Adrenal gland (tissue), 12 donors: ENCODE results near the gene C8A. TPM values are rescaled to one million over a fixed set of nuclear protein-coding genes. Genes with fewer than 3 reads are reported as not detected.

Experiments used
- DNase-seq, 7 donors: peaks; one replicate each; pipeline ENCODE4 v3.0.0-alpha.2; 2019 to 2020
- H3K27ac ChIP-seq, 5 donors: fragments of 200-600 bp; sonication (generic) in 4 of 5; 1 replicate in 3 of 5; 2 replicates in 2 of 5; pipeline versions ENCODE4 v1.5.1 to v1.8.0; 2016 to 2020; ENCODE audit warnings: mild to moderate bottlenecking in 1 of 5
- H3K27me3 ChIP-seq: fragments of 200-600 bp; 2 replicates; pipeline ENCODE4 v1.8.0; 2021
- H3K36me3 ChIP-seq, 2 donors: fragments of 200-600 bp; replicated peaks in 1 of 2; 1 replicate in 1 of 2; 2 replicates in 1 of 2; pipeline versions ENCODE4 v1.5.1 to v1.8.0; 2018 to 2022
- H3K4me1 ChIP-seq, 2 donors: fragments of 200-600 bp; replicated peaks in 1 of 2; 1 replicate in 1 of 2; 2 replicates in 1 of 2; pipeline versions ENCODE4 v1.5.1 to v1.8.0; 2018 to 2021
- H3K4me3 ChIP-seq, 4 donors: fragments of 200-600 bp; sonication (generic) in 3 of 4; one replicate each; pipeline ENCODE4 v1.5.1; 2016 to 2018
- H3K9me3 ChIP-seq, 3 donors: fragments of 200-600 bp; sonication (generic) in 1 of 3; replicated peaks in 1 of 3; 1 replicate in 2 of 3; 2 replicates in 1 of 3; pipeline versions ENCODE4 v1.5.1 to v1.8.0; 2016 to 2021
- CTCF ChIP-seq, 6 experiments: fragments of 450-650 bp in 4 of 6; fragments of 200-600 bp in 2 of 6; sonication (generic) in 1 of 6; IDR thresholded peaks; 1 replicate in 5 of 6; 2 replicates in 1 of 6; pipeline versions ENCODE4 v1.5.1 to v1.8.0; 2016 to 2021; ENCODE audit warnings: antibody characterized with exemption in 6 of 6, mild to moderate bottlenecking in 2 of 6, moderate library complexity in 1 of 6
- POLR2A ChIP-seq, 2 donors: fragments of 450-650 bp; IDR thresholded peaks; one replicate each; pipeline ENCODE4 v1.6.1; 2017; ENCODE audit warnings: antibody characterized with exemption in 2 of 2, mild to moderate bottlenecking in 2 of 2, moderate library complexity in 1 of 2
- WGBS, 4 donors: extraction: QIAGEN DNeasy Blood & Tissue Kit in 2 of 4; methylation state at CpG; one replicate each; pipeline versions ENCODE4 v1.1.5 to v1.1.7; 2013 to 2017; 5-methylcytosine and 5-hydroxymethylcytosine counted together
- intact Hi-C, 2 donors: fragments of 100-400 bp; cut with DNase I; formaldehyde crosslinking; loops; one replicate each; pipeline versions ENCODE4 v1.14.1 to v1.15.0; 2022 to 2023
- polyA plus RNA-seq, 3 donors: library from polyadenylated mRNA; stranded (reverse); fragments of 200-250 nt in 2 of 3; fragments of 350-450 nt in 1 of 3; fragmentation: Illumina TruSeq in 1 of 3; extraction: RNeasy Lipid Tissue Mini Kit (QIAGEN cat#74804) in 1 of 3; gene quantifications; one replicate each; pipeline ENCODE4 v1.2.3, GENCODE V29; 2013 to 2014
- total RNA-seq, 9 donors: library from RNA; depleted of rRNA in 4 of 9; stranded (reverse); fragments of >200 nt in 4 of 9; fragments of 120-200 nt in 1 of 9; fragmentation: NEBNext Ultra II Directional in 1 of 9; extraction: Animal tissue kit (Norgen Biotek cat#: 25700) in 1 of 9; gene quantifications; one replicate each; pipeline versions ENCODE4 v1.1.0 to v1.2.4, GENCODE V29; 2013 to 2023
- donor health status: healthy with polysubstance abuse.
- donor health status: Bipolar disorder and iron deficiency.
- donor health status: DM: yes; HTN: yes; CAD: no.
- donor health status: DM: no; HTN: no; CAD: no.
- donor health status: DM: no; HTN: no; CAD: no.
- donor health status: DM: yes; HTN: yes; CAD: no.

The C8A gene
- total and polyA plus RNA-seq, 12 donors = 0.07 TPM; not detected in 10

GRCh38 chr1:56933606-56934005 is 79.0 kb downstream of the C8A start:
- H3K36me3 ChIP-seq = no peaks in the 10 kb centered on the region
- no peaks in the 10 kb centered on the region for H3K4me1 ChIP-seq
- DNase-seq = no peak
- no peak overlapping the region for H3K4me3 ChIP-seq
- no peaks in the 10 kb centered on the region for H3K27me3 ChIP-seq
- H3K27ac ChIP-seq = no peak overlapping the region
- intact Hi-C loops = no loop called here
- TF ChIP-seq POLR2A (IDR thresholded peaks at IDR 0.05) (no peak), CTCF (IDR thresholded peaks at IDR 0.05) (no peak)
- H3K9me3 ChIP-seq = no peaks in the 10 kb centered on the region
- 60 to 70% (median 66%) methylated on average over 2 of the region's 2 CpGs for WGBS, 4 donors

- intact Hi-C loops = no loop called here
- Histone ChIP-seq H3K9me3 (no peaks in the 10 kb centered on the region), H3K36me3 (no peaks in the 10 kb centered on the region), H3K27me3 (no peaks in the 10 kb centered on the region), H3K4me3 (no peak overlapping the region), H3K4me1 (no peaks in the 10 kb centered on the region), H3K27ac (no peak overlapping the region)
- 14 to 27% (median 16%) methylated on average over 1 of the region's 1 CpG; no CpG with 5 or more reads in 1 of the 4 donors for WGBS, 4 donors
- DNase-seq = no peak
- TF ChIP-seq POLR2A (IDR thresholded peaks at IDR 0.05) (no peak), CTCF (IDR thresholded peaks at IDR 0.05) (no peak)
These were observed 79.9 kb downstream of the C8A start for GRCh38 chr1:56934430-56935060.

- no peak overlapping the region for H3K27ac ChIP-seq
- H3K4me3 ChIP-seq = no peak overlapping the region
- intact Hi-C loops = no loop called here
- H3K36me3 ChIP-seq = no peaks in the 10 kb centered on the region
- no peak for DNase-seq
- no peaks in the 10 kb centered on the region for H3K9me3 ChIP-seq
- TF ChIP-seq POLR2A (IDR thresholded peaks at IDR 0.05) = no peak
- TF ChIP-seq CTCF (IDR thresholded peaks at IDR 0.05) = no peak
- no peaks in the 10 kb centered on the region for H3K27me3 ChIP-seq
- H3K4me1 ChIP-seq = no peaks in the 10 kb centered on the region
- WGBS, 4 donors = 85 to 96% (median 87%) methylated on average over 2 of the region's 2 CpGs
These were observed 84.0 kb downstream of the C8A start for GRCh38 chr1:56938646-56939045.

- Histone ChIP-seq H3K36me3 (no peaks in the 10 kb centered on the region), H3K4me1 (no peaks in the 10 kb centered on the region), H3K27ac (no peak overlapping the region), H3K9me3 (no peaks in the 10 kb centered on the region), H3K4me3 (no peak overlapping the region), H3K27me3 (no peaks in the 10 kb centered on the region)
- DNase-seq = no peak
- intact Hi-C loops = no loop called here
- WGBS, 4 donors = 67 to 85% (median 82%) methylated on average over 2 of the region's 2 CpGs
- TF ChIP-seq CTCF (IDR thresholded peaks at IDR 0.05) (no peak), POLR2A (IDR thresholded peaks at IDR 0.05) (no peak)
These were observed 84.6 kb downstream of the C8A start for GRCh38 chr1:56939209-56939608.
